ENCODE results near the gene PDLIM5.

DNA sequence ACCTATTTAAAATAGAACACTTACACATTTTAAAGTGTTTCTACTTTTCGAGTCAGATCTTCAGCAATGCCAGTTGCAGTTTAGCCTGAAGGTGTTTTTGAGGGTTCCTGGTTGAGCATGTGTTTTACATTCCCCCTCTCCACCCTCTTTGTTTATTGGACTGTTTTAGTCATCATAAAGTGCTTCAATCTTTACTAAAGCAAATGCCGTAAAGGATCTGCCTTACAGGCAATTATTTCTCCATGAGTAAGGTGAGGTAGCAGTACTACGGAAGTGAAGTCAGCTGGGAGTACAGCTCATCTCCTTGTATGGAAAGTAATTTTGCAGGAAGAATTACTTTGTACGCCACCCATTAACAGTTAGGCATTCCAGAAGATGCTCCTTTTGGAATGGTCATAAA, 36.9 kb downstream of the PDLIM5 start:
- TF ChIP-seq, protein P1, sequence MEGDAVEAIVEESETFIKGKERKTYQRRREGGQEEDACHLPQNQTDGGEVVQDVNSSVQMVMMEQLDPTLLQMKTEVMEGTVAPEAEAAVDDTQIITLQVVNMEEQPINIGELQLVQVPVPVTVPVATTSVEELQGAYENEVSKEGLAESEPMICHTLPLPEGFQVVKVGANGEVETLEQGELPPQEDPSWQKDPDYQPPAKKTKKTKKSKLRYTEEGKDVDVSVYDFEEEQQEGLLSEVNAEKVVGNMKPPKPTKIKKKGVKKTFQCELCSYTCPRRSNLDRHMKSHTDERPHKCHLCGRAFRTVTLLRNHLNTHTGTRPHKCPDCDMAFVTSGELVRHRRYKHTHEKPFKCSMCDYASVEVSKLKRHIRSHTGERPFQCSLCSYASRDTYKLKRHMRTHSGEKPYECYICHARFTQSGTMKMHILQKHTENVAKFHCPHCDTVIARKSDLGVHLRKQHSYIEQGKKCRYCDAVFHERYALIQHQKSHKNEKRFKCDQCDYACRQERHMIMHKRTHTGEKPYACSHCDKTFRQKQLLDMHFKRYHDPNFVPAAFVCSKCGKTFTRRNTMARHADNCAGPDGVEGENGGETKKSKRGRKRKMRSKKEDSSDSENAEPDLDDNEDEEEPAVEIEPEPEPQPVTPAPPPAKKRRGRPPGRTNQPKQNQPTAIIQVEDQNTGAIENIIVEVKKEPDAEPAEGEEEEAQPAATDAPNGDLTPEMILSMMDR (IDR thresholded peaks at IDR 0.05), result no peak
- TF ChIP-seq POLR2A (IDR thresholded peaks at IDR 0.05), result no peak
